Measurements from ENCODE around the gene GOLGA1. TPM values are rescaled to one million over a fixed set of nuclear protein-coding genes. Genes with fewer than 3 reads are reported as not detected.

The GOLGA1 gene
- polyA plus RNA-seq, 3 donors = 3.1 to 15.7 (median 8.0) TPM

- Histone ChIP-seq H2AFZ (ENCODE audit: insufficient read depth, low read depth, low read length, poor library complexity, severe bottlenecking) (peak overlapping the region; percentile 85), H3K4me1 (ENCODE audit: control insufficient read depth in 1 of 2, insufficient read depth in 2 of 2, low read length in 2 of 2) (peaks cover 7 to 13% of the 10 kb centered on the region in 2 donors), H3K9me3 (replicated peaks in 1 of 2; ENCODE audit: control insufficient read depth in 1 of 2, insufficient read depth in 1 of 2, low read length in 2 of 2) (no peaks in the 10 kb centered on the region), H3K79me2 (ENCODE audit: insufficient read depth, low read length) (no peaks in the 10 kb centered on the region), H4K20me1 (ENCODE audit: insufficient read depth, low read length) (peaks cover 14% of the 10 kb centered on the region), H3K27me3 (ENCODE audit: control insufficient read depth in 2 of 2, insufficient read depth in 2 of 2, low read length in 2 of 2) (no peaks in the 10 kb centered on the region), H3K36me3 (replicated peaks in 1 of 2; ENCODE audit: control insufficient read depth in 1 of 2, insufficient read depth in 2 of 2, low read length in 2 of 2) (peaks cover 6 to 7% of the 10 kb centered on the region in 2 donors), H3K9ac (ENCODE audit: insufficient read depth, low read length, poor library complexity, severe bottlenecking) (peak overlapping the region; percentile 44), H3K27ac (ENCODE audit: low read depth in 1 of 2, low read length in 2 of 2) (no peak overlapping the region), H3K4me2 (replicated peaks; ENCODE audit: extremely low read depth, low read length, poor library complexity, severe bottlenecking) (peak overlapping the region; percentile 90), H3K4me3 (replicated peaks in 1 of 3; ENCODE audit: low read depth in 2 of 3, low read length in 3 of 3) (peak overlapping the region in 1 of 3 experiments; percentile 73)
- DNase-seq = no peak
- WGBS (ENCODE audit: insufficient coverage) = 82% methylated on average over 10 of the region's 13 CpGs
- Mint-ChIP-seq H3K9me3 (peaks cover 0 to 2% (median 0%) of the 10 kb centered on the region in 7 donors), H3K36me3 (peaks cover 4 to 7% of the 10 kb centered on the region in 2 donors), H3K4me3 (peak overlapping the region in 1 of 2 donors; percentile 89), H3K27me3 (ENCODE audit: low read depth in 3 of 3) (peaks cover 6 to 13% (median 6%) of the 10 kb centered on the region in 3 donors), H3K4me1 (peaks cover 8% of the 10 kb centered on the region), H3K27ac (peak overlapping the region in 2 of 7 donors; percentile 13 to 42)
- TF ChIP-seq CTCF (IDR thresholded peaks at IDR 0.05) = no peak
- intact Hi-C loops (cut with micrococcal nuclease) = loop anchor here (2.0 to 5.0 kb wide), 3 partner anchors 79 to 235 kb away; no protein-coding TSS in a partner anchor
Measured at GRCh38 chr9:124852121-124852828, 88.6 kb downstream of the GOLGA1 start.

GRCh38 chr9:124849801-124850200 lies 91.1 kb downstream of the GOLGA1 start:
- no peaks in the 10 kb centered on the region for H3K27me3 ChIP-seq (ENCODE audit: control insufficient read depth in 2 of 2, insufficient read depth in 2 of 2, low read length in 2 of 2)
- Mint-ChIP-seq H3K4me3 (no peak overlapping the region), H3K27me3 (ENCODE audit: low read depth in 3 of 3) (peaks cover 6 to 13% (median 6%) of the 10 kb centered on the region in 3 donors), H3K9me3 (peaks cover 0 to 2% (median 0%) of the 10 kb centered on the region in 7 donors), H3K36me3 (no peaks in the 10 kb centered on the region), H3K27ac (no peak overlapping the region), H3K4me1 (peaks cover 8% of the 10 kb centered on the region)
- no peak overlapping the region for H3K9ac ChIP-seq (ENCODE audit: insufficient read depth, low read length, poor library complexity, severe bottlenecking)
- H3K4me1 ChIP-seq (ENCODE audit: control insufficient read depth in 1 of 2, insufficient read depth in 2 of 2, low read length in 2 of 2) = peaks cover 7 to 13% of the 10 kb centered on the region in 2 donors
- WGBS (ENCODE audit: insufficient coverage) = 95% methylated on average over 9 of the region's 10 CpGs
- intact Hi-C loops (cut with micrococcal nuclease) = loop anchor here (5.0 kb wide), 2 partner anchors 138 to 232 kb away; no protein-coding TSS in a partner anchor
- no peak overlapping the region for H3K4me2 ChIP-seq (replicated peaks; ENCODE audit: extremely low read depth, low read length, poor library complexity, severe bottlenecking)
- no peak overlapping the region for H3K4me3 ChIP-seq (replicated peaks in 1 of 3; ENCODE audit: low read depth in 2 of 3, low read length in 3 of 3)
- no peak overlapping the region for H2AFZ ChIP-seq (ENCODE audit: insufficient read depth, low read depth, low read length, poor library complexity, severe bottlenecking)
- no peak for TF ChIP-seq CTCF (IDR thresholded peaks at IDR 0.05)
- H3K79me2 ChIP-seq (ENCODE audit: insufficient read depth, low read length) = no peaks in the 10 kb centered on the region
- no peaks in the 10 kb centered on the region for H3K9me3 ChIP-seq (replicated peaks in 1 of 2; ENCODE audit: control insufficient read depth in 1 of 2, insufficient read depth in 1 of 2, low read length in 2 of 2)
- DNase-seq = no peak
- H3K36me3 ChIP-seq (replicated peaks in 1 of 2; ENCODE audit: control insufficient read depth in 1 of 2, insufficient read depth in 2 of 2, low read length in 2 of 2) = no peaks in the 10 kb centered on the region
- no peaks in the 10 kb centered on the region for H4K20me1 ChIP-seq (ENCODE audit: insufficient read depth, low read length)
- no peak overlapping the region for H3K27ac ChIP-seq (ENCODE audit: low read depth in 1 of 2, low read length in 2 of 2)
